ENCODE results near the gene HSF2. TPM values are rescaled to one million over a fixed set of nuclear protein-coding genes. Genes with fewer than 3 reads are reported as not detected.

The HSF2 gene
- total and polyA plus RNA-seq, 2 experiments from 2014 or later = 10.0 to 18.1 TPM

DNA sequence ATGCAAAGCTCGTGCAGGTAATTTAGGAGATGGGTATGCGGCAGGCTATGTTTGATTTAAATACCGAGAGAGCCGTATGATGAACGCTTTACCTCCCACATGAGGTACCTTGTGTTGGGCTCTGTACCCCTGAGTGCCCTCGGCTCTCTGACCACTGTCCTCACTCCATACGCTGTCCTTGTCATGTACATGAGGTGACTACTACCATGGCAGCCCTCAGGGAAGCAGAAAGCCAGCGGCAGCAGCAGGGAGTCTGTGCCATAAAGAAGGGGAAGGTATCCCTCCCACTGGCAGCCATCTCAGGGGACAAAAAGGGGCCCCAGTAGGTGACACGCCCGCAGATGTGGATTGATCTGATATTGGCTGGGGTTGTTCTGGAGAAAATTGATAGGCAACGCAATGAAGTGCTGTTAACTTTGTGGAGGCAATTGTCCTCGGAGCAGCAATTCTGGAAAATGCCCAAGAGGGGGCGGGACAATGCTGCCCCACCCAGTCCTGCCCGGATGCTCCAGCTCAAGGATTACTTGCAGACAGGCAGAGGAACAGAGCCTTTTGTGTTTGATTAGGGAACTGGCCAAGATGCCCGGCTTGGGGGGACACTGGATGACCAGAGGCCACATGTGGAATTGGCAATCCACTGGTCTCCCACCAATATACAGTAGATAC is 38.0 kb upstream of the HSF2 start:
- H3K27me3 ChIP-seq (ENCODE audit: insufficient read depth) = no peaks in the 10 kb centered on the region
- peaks cover 6% of the 10 kb centered on the region; the same call in 1 of the 2 replicates for H3K9me2 ChIP-seq (ENCODE audit: insufficient read depth)
- H4K20me1 ChIP-seq (replicated peaks; ENCODE audit: insufficient read depth) = no peaks in the 10 kb centered on the region
- H3K27ac ChIP-seq (ENCODE audit: low read depth) = no peak overlapping the region
- H2AFZ ChIP-seq = no peak overlapping the region
- H3F3A ChIP-seq (replicated peaks; ENCODE audit: low read depth) = no peaks in the 10 kb centered on the region
- ATAC-seq (peak; percentile 51), DNase-seq (ENCODE audit: low spot score) (peak; percentile 39)
- H3K36me3 Mint-ChIP-seq (ENCODE audit: low read depth) = no peaks in the 10 kb centered on the region
- H3K27ac Mint-ChIP-seq = no peak overlapping the region
- TF ChIP-seq, protein P1, sequence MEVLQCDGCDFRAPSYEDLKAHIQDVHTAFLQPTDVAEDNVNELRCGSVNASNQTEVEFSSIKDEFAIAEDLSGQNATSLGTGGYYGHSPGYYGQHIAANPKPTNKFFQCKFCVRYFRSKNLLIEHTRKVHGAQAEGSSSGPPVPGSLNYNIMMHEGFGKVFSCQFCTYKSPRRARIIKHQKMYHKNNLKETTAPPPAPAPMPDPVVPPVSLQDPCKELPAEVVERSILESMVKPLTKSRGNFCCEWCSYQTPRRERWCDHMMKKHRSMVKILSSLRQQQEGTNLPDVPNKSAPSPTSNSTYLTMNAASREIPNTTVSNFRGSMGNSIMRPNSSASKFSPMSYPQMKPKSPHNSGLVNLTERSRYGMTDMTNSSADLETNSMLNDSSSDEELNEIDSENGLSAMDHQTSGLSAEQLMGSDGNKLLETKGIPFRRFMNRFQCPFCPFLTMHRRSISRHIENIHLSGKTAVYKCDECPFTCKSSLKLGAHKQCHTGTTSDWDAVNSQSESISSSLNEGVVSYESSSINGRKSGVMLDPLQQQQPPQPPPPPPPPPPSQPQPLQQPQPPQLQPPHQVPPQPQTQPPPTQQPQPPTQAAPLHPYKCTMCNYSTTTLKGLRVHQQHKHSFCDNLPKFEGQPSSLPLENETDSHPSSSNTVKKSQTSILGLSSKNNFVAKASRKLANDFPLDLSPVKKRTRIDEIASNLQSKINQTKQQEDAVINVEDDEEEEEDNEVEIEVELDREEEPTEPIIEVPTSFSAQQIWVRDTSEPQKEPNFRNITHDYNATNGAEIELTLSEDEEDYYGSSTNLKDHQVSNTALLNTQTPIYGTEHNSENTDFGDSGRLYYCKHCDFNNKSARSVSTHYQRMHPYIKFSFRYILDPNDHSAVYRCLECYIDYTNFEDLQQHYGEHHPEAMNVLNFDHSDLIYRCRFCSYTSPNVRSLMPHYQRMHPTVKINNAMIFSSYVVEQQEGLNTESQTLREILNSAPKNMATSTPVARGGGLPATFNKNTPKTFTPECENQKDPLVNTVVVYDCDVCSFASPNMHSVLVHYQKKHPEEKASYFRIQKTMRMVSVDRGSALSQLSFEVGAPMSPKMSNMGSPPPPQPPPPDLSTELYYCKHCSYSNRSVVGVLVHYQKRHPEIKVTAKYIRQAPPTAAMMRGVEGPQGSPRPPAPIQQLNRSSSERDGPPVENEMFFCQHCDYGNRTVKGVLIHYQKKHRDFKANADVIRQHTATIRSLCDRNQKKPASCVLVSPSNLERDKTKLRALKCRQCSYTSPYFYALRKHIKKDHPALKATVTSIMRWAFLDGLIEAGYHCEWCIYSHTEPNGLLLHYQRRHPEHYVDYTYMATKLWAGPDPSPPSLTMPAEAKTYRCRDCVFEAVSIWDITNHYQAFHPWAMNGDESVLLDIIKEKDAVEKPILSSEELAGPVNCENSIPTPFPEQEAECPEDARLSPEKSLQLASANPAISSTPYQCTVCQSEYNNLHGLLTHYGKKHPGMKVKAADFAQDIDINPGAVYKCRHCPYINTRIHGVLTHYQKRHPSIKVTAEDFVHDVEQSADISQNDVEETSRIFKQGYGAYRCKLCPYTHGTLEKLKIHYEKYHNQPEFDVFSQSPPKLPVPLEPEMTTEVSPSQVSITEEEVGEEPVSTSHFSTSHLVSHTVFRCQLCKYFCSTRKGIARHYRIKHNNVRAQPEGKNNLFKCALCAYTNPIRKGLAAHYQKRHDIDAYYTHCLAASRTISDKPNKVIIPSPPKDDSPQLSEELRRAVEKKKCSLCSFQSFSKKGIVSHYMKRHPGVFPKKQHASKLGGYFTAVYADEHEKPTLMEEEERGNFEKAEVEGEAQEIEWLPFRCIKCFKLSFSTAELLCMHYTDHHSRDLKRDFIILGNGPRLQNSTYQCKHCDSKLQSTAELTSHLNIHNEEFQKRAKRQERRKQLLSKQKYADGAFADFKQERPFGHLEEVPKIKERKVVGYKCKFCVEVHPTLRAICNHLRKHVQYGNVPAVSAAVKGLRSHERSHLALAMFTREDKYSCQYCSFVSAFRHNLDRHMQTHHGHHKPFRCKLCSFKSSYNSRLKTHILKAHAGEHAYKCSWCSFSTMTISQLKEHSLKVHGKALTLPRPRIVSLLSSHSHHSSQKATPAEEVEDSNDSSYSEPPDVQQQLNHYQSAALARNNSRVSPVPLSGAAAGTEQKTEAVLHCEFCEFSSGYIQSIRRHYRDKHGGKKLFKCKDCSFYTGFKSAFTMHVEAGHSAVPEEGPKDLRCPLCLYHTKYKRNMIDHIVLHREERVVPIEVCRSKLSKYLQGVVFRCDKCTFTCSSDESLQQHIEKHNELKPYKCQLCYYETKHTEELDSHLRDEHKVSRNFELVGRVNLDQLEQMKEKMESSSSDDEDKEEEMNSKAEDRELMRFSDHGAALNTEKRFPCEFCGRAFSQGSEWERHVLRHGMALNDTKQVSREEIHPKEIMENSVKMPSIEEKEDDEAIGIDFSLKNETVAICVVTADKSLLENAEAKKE (CRISPR knock-in tag; IDR thresholded peaks at IDR 0.05) = no peak
- TF ChIP-seq, protein P2, sequence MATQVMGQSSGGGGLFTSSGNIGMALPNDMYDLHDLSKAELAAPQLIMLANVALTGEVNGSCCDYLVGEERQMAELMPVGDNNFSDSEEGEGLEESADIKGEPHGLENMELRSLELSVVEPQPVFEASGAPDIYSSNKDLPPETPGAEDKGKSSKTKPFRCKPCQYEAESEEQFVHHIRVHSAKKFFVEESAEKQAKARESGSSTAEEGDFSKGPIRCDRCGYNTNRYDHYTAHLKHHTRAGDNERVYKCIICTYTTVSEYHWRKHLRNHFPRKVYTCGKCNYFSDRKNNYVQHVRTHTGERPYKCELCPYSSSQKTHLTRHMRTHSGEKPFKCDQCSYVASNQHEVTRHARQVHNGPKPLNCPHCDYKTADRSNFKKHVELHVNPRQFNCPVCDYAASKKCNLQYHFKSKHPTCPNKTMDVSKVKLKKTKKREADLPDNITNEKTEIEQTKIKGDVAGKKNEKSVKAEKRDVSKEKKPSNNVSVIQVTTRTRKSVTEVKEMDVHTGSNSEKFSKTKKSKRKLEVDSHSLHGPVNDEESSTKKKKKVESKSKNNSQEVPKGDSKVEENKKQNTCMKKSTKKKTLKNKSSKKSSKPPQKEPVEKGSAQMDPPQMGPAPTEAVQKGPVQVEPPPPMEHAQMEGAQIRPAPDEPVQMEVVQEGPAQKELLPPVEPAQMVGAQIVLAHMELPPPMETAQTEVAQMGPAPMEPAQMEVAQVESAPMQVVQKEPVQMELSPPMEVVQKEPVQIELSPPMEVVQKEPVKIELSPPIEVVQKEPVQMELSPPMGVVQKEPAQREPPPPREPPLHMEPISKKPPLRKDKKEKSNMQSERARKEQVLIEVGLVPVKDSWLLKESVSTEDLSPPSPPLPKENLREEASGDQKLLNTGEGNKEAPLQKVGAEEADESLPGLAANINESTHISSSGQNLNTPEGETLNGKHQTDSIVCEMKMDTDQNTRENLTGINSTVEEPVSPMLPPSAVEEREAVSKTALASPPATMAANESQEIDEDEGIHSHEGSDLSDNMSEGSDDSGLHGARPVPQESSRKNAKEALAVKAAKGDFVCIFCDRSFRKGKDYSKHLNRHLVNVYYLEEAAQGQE (IDR thresholded peaks at IDR 0.05; ENCODE audit: unreplicated experiment) = no peak
- TF ChIP-seq, protein P3, sequence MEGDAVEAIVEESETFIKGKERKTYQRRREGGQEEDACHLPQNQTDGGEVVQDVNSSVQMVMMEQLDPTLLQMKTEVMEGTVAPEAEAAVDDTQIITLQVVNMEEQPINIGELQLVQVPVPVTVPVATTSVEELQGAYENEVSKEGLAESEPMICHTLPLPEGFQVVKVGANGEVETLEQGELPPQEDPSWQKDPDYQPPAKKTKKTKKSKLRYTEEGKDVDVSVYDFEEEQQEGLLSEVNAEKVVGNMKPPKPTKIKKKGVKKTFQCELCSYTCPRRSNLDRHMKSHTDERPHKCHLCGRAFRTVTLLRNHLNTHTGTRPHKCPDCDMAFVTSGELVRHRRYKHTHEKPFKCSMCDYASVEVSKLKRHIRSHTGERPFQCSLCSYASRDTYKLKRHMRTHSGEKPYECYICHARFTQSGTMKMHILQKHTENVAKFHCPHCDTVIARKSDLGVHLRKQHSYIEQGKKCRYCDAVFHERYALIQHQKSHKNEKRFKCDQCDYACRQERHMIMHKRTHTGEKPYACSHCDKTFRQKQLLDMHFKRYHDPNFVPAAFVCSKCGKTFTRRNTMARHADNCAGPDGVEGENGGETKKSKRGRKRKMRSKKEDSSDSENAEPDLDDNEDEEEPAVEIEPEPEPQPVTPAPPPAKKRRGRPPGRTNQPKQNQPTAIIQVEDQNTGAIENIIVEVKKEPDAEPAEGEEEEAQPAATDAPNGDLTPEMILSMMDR (conservative IDR thresholded peaks at IDR 0.05; ENCODE audit: low read depth in 2 of 2) = peak; percentile 53 to 54
- no peaks in the 10 kb centered on the region for H3K79me2 ChIP-seq (replicated peaks; ENCODE audit: insufficient read depth)
- H3K9me3 Mint-ChIP-seq = no peaks in the 10 kb centered on the region
- H3K4me1 Mint-ChIP-seq = no peaks in the 10 kb centered on the region; the same call in 2 of the 3 replicates
- peaks cover 3% of the 10 kb centered on the region for H3K27me3 Mint-ChIP-seq (ENCODE audit: insufficient read depth, low read depth, poor library complexity)
- no peaks in the 10 kb centered on the region for H3K36me3 ChIP-seq (ENCODE audit: insufficient read depth)
- no peak overlapping the region for H3K4me3 ChIP-seq
- no peak overlapping the region for H3K4me2 ChIP-seq
- no peak overlapping the region for H3K4me3 Mint-ChIP-seq
- no peaks in the 10 kb centered on the region for H3K4me1 ChIP-seq (ENCODE audit: insufficient read depth)
